Subcutaneous abdominal adipose tissue (tissue), 5 donors: Measurements from ENCODE around the gene SIPA1.
A peak's percentile ranks its signal among the peaks of the same experiment; 100 is the strongest.

Experiments used
- H3K27ac ChIP-seq: one replicate; pipeline ENCODE4 v1.7.0; 2013; ENCODE audit warnings: low read depth, mild to moderate bottlenecking, inconsistent platforms, low read length, moderate library complexity
- H3K27me3 ChIP-seq, 5 donors: one replicate each; pipeline ENCODE4 v1.7.0; 2013; ENCODE audit warnings: low read length in 5 of 5, inconsistent platforms in 1 of 5; ENCODE audit not compliant: control insufficient read depth in 5 of 5, insufficient read depth in 4 of 5
- H3K36me3 ChIP-seq, 5 donors: one replicate each; pipeline ENCODE4 v1.7.0; 2013; ENCODE audit warnings: low read length in 5 of 5; ENCODE audit not compliant: control insufficient read depth in 5 of 5, insufficient read depth in 5 of 5
- H3K4me1 ChIP-seq, 5 donors: one replicate each; pipeline ENCODE4 v1.7.0; 2013; ENCODE audit warnings: low read length in 5 of 5, mild to moderate bottlenecking in 3 of 5, moderate library complexity in 1 of 5; ENCODE audit not compliant: control insufficient read depth in 5 of 5, insufficient read depth in 5 of 5
- H3K4me3 ChIP-seq, 5 donors: one replicate each; pipeline ENCODE4 v1.7.0; 2013; ENCODE audit warnings: low read length in 5 of 5, low read depth in 1 of 5
- H3K9ac ChIP-seq, 5 donors: one replicate each; pipeline ENCODE4 v1.7.0; 2013; ENCODE audit warnings: low read length in 5 of 5, mild to moderate bottlenecking in 4 of 5, moderate library complexity in 3 of 5
- H3K9me3 ChIP-seq, 5 donors: one replicate each; pipeline ENCODE4 v1.7.0; 2013; ENCODE audit warnings: low read length in 5 of 5; ENCODE audit not compliant: control insufficient read depth in 5 of 5
- donor health status: healthy.
- donor health status: healthy.
- donor health status: healthy.
- donor health status: healthy.
- donor health status: healthy.

SIPA1 gene

GRCh38 chr11:65642014-65642671 is 4.2 kb downstream of the SIPA1 start:
- Histone ChIP-seq H3K4me1 (peaks cover 10 to 50% (median 44%) of the 10 kb centered on the region in 5 donors), H3K36me3 (peaks cover 0 to 58% (median 46%) of the 10 kb centered on the region in 5 donors), H3K9ac (peak overlapping the region in 1 of 5 donors; percentile 28), H3K4me3 (peak overlapping the region in 3 of 5 donors; percentile 45 to 61 (median 50)), H3K27ac (no peak overlapping the region), H3K9me3 (no peaks in the 10 kb centered on the region), H3K27me3 (no peaks in the 10 kb centered on the region)

GRCh38 chr11:65643971-65644370 is 6.1 kb downstream of the SIPA1 start:
- Histone ChIP-seq H3K27ac (no peak overlapping the region), H3K4me1 (peaks cover 7 to 37% (median 29%) of the 10 kb centered on the region in 5 donors), H3K27me3 (no peaks in the 10 kb centered on the region), H3K36me3 (peaks cover 0 to 74% (median 50%) of the 10 kb centered on the region in 5 donors), H3K9me3 (no peaks in the 10 kb centered on the region), H3K9ac (no peak overlapping the region), H3K4me3 (no peak overlapping the region)

- H3K27me3 ChIP-seq: no peaks in the 10 kb centered on the region
Observed at GRCh38 chr11:65644837-65645236, 6.9 kb downstream of the SIPA1 start.

GRCh38 chr11:65645710-65646109 is 7.8 kb downstream of the SIPA1 start:
- peaks cover 0 to 92% (median 66%) of the 10 kb centered on the region in 5 donors for H3K36me3 ChIP-seq
- H3K4me1 ChIP-seq: peaks cover 0 to 25% (median 12%) of the 10 kb centered on the region in 5 donors
- no peak overlapping the region for H3K4me3 ChIP-seq
- H3K9me3 ChIP-seq: no peaks in the 10 kb centered on the region
- H3K27me3 ChIP-seq: no peaks in the 10 kb centered on the region
- H3K9ac ChIP-seq: no peak overlapping the region
- H3K27ac ChIP-seq: no peak overlapping the region

More at GRCh38 chr11:65644837-65645236, 6.9 kb downstream of the SIPA1 start:
- Histone ChIP-seq H3K36me3 (peaks cover 0 to 83% (median 57%) of the 10 kb centered on the region in 5 donors), H3K4me1 (peaks cover 3 to 32% (median 21%) of the 10 kb centered on the region in 5 donors), H3K9me3 (no peaks in the 10 kb centered on the region), H3K9ac (no peak overlapping the region), H3K4me3 (no peak overlapping the region), H3K27ac (no peak overlapping the region)

- peaks cover 2 to 25% (median 11%) of the 10 kb centered on the region in 5 donors for H3K4me1 ChIP-seq
- H3K4me3 ChIP-seq: no peak overlapping the region
- no peak overlapping the region for H3K27ac ChIP-seq
- H3K9ac ChIP-seq: no peak overlapping the region
- H3K27me3 ChIP-seq: no peaks in the 10 kb centered on the region
- H3K36me3 ChIP-seq: peaks cover 0 to 92% (median 70%) of the 10 kb centered on the region in 5 donors
- no peaks in the 10 kb centered on the region for H3K9me3 ChIP-seq
Observed at GRCh38 chr11:65646288-65646957, 8.5 kb downstream of the SIPA1 start.

GRCh38 chr11:65646958-65647701 is 9.2 kb downstream of the SIPA1 start:
- H3K9ac ChIP-seq: no peak overlapping the region

GRCh38 chr11:65648997-65649493 is 11.1 kb downstream of the SIPA1 start:
- Histone ChIP-seq H3K27ac (no peak overlapping the region), H3K36me3 (peaks cover 0 to 71% (median 55%) of the 10 kb centered on the region in 5 donors), H3K27me3 (no peaks in the 10 kb centered on the region), H3K4me1 (peaks cover 17 to 40% (median 27%) of the 10 kb centered on the region in 5 donors), H3K9ac (no peak overlapping the region), H3K4me3 (no peak overlapping the region), H3K9me3 (no peaks in the 10 kb centered on the region)

More at GRCh38 chr11:65646958-65647701, 9.2 kb downstream of the SIPA1 start:
- peaks cover 8 to 25% (median 13%) of the 10 kb centered on the region in 5 donors for H3K4me1 ChIP-seq
- H3K9me3 ChIP-seq: no peaks in the 10 kb centered on the region
- peaks cover 0 to 88% (median 66%) of the 10 kb centered on the region in 5 donors for H3K36me3 ChIP-seq
- H3K27ac ChIP-seq: no peak overlapping the region
- no peak overlapping the region for H3K4me3 ChIP-seq
- no peaks in the 10 kb centered on the region for H3K27me3 ChIP-seq

- H3K27ac ChIP-seq: no peak overlapping the region
- no peaks in the 10 kb centered on the region for H3K27me3 ChIP-seq
- no peaks in the 10 kb centered on the region for H3K9me3 ChIP-seq
- H3K36me3 ChIP-seq: peaks cover 0 to 74% (median 53%) of the 10 kb centered on the region in 5 donors
- no peak overlapping the region for H3K4me3 ChIP-seq
- peak overlapping the region in 2 of 5 donors; percentile 24 to 25 for H3K9ac ChIP-seq
- peaks cover 17 to 43% (median 33%) of the 10 kb centered on the region in 5 donors for H3K4me1 ChIP-seq
Observed at GRCh38 chr11:65649656-65650546, 12.0 kb downstream of the SIPA1 start.
